TTC549 (cell line): ENCODE data around the gene SPINT1.

ENCODE experiments used
- FAIRE-seq: peaks from 2 replicates; lab custom pipeline; 2012; peaks lifted over from hg19 to GRCh38; lab: Jason Lieb, UNC

The SPINT1 gene, protein sequence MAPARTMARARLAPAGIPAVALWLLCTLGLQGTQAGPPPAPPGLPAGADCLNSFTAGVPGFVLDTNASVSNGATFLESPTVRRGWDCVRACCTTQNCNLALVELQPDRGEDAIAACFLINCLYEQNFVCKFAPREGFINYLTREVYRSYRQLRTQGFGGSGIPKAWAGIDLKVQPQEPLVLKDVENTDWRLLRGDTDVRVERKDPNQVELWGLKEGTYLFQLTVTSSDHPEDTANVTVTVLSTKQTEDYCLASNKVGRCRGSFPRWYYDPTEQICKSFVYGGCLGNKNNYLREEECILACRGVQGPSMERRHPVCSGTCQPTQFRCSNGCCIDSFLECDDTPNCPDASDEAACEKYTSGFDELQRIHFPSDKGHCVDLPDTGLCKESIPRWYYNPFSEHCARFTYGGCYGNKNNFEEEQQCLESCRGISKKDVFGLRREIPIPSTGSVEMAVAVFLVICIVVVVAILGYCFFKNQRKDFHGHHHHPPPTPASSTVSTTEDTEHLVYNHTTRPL

DNA sequence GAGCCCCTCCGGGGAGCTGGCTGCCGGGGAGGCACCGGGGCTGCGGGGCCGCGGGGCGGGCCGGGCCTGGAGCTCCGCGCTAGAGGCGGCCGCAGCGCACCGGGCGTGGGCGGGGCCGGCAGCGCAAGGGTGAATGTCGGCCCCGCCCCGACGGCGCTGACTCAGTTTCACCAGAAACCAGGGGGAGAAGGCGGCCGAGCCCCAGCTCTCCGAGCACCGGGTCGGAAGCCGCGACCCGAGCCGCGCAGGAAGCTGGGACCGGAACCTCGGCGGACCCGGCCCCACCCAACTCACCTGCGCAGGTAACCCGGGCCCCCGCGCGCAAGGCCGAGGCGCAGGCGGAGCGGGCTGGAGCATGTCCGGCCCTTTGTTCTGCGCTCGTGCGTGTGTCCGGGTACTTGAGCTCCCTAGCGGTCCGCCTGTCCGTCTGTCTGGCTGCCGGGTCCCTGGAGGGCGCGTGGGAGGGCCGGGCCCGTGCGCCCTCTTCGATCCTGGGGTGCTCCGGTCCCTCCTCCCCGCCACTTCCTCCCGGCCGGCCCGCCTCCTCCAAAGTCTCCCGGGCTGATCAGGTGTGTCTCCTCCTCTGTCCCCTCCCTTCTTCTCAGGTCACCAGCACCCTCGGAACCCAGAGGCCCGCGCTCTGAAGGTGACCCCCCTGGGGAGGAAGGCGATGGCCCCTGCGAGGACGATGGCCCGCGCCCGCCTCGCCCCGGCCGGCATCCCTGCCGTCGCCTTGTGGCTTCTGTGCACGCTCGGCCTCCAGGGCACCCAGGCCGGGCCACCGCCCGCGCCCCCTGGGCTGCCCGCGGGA lies at the start of gene SPINT1:
Gene SPINT1 (plus strand): TSS at position 164 of the 811 bp plus-strand sequence. CDS start 507 bp downstream, at position 671.
- FAIRE-seq, result no peak

DNA sequence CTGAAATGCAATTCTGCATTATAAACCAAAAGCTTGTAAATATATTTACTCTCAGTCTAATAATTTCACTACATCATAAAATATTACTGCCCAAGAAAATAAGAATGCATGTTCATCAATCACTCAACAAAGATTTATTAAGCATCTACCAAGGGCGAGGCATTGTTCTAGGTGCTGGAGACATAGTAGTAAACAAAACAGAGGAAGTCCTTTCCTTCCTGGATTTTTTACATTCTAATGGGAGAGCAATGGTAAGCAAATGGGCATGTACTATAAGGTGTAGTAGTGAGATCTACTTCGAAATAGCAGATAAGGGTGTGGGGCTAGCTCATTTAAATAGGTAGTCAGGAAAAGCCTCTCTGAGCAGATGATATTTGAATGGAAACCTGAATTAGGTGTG lies 47.8 kb upstream of the SPINT1 start:
- FAIRE-seq, result no peak

DNA sequence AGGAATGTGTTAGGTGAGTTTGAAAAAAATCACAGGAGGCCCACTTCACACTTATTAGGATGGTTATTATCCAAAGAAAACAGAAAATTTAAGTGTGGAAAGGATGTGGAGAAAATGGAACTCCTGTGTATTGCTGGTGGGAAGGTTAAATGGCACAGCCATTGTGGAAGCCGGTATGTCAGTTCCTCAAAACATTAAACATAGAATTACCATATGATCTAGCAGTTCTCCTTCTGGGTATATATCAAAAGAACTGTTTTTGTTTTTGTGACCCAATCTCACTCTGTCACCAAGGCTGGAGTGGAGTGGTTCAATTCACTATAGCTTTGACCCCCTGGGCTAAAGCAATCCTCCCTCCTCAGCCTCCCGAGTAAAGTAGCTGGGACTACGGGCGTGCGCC lies 47.3 kb upstream of the SPINT1 start:
- no peak for FAIRE-seq

DNA sequence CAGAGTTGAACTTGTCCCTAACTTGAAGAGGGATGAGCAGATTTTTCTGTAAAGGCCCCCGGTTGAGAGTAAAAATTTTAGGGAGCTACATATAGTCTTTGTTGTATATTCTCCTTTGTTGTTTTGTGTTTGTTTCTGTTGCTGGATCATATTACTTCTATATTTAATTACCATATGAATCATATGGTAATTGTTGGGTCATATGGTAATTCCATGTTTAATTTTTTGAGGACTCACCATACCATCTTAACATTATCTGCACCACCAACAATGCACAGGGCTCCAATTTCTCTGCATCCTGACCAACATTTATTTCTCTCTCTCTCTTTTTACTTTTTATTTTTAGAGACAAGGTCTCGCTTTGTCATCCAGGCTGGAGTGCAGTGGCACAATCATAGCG lies 44.3 kb upstream of the SPINT1 start:
- FAIRE-seq, result no peak

DNA sequence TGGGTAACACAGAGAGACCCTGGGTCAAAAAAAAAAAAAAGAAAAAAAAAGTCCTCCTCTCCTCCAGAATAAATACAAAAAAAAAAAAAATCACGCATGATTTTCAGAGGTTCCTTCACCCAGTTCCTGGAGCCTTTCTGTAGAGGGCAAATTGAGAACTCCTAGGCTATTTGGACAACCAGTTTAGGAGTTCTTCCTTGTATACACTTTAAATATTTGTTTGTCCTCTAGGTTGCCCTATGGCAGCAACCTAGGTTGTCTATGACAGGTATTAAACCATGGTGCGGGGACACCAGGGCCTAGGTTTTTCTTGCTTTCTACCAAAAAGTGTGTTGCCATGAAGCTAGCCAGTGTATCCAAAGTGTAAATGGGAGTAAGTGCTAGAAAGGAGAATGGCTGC lies 40.8 kb upstream of the SPINT1 start:
- FAIRE-seq, result no peak

DNA sequence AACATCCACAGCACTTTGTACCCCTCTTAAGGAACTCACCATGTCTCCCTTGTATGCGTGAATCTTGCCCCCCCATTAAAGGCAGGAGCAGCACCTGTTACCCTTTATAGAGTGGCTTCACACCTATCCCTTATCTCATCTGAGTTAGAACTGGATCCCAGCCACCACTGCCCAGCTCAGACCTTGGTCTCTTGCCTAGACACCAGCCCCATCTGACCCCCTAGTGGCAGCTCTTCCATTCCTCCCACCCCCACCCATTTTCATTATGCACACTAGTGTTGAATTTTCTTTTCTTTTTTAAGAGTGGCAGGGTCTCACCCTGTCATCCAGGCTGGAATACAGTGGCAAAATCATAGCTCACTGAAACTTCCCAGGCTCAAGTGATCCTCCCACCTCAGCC lies 40.2 kb upstream of the SPINT1 start:
- no peak for FAIRE-seq

DNA sequence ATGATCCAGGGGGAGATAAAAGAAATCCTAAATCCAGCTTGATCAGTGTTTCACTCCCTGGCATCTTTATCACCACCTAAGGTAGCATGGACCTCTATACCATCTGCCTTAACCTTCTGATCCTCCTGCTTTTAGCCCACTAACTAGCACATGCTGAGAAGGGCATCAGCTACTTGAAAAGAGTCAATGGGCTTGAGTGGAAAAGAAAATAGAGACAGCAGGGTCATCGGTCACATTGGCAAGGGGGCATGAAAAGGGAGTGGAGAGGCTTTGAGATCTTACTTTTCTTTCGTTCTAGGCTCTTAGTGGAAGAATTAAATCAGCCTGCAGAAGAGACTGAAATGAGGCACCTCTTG lies 37.2 kb upstream of the SPINT1 start:
- FAIRE-seq, result no peak

DNA sequence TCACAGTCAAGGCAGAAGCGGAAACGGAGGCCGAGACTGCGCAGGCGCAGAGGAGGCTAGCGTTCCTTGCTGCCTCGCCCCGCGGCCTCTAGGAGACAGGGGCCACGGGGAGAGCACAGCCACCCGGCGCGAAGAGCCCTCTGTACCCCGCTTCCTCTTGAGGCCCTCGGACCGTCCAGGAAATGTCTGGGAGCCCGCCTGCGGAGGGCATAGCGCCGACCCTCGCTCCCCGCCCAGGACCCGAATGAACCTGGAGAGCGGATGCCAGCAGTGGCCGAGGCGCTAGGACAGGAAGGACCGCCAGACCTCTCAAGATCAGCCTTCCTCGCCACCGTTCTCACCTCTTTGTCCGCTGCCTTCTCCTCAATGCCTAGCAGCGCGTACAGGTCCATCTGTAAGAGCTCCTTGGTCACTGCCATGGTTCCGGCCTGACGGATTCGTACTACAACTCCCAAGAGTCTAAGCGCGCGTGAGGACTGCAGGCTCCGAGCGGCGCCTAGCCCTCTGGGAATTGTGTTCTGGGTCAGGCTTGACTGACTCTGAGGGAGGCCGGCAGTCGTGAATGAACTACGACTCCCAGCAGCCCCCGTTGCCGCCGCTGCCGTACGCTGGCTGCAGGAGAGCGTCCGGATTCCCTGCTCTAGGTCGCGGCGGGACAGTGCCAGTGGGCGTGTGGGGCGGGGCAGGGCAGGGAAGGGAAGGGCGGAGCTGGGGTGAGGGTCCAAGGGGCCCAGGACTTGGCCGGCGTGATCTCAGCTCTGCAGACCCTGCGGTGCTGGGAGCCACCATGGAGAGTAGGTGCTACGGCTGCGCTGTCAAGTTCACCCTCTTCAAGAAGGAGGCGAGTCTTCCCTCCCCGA lies 36.6 kb upstream of the SPINT1 start, which contains the start of the genes DNAJC17 and ZFYVE19:
Gene DNAJC17 (minus strand): TSS at position 446 of the 860 bp plus-strand sequence. CDS start 27 bp downstream, at position 419.
Gene ZFYVE19 (plus strand): TSS at position 62 of the 860 bp plus-strand sequence. CDS start 501 bp downstream, at position 563.
- peak; percentile 82 for FAIRE-seq

DNA sequence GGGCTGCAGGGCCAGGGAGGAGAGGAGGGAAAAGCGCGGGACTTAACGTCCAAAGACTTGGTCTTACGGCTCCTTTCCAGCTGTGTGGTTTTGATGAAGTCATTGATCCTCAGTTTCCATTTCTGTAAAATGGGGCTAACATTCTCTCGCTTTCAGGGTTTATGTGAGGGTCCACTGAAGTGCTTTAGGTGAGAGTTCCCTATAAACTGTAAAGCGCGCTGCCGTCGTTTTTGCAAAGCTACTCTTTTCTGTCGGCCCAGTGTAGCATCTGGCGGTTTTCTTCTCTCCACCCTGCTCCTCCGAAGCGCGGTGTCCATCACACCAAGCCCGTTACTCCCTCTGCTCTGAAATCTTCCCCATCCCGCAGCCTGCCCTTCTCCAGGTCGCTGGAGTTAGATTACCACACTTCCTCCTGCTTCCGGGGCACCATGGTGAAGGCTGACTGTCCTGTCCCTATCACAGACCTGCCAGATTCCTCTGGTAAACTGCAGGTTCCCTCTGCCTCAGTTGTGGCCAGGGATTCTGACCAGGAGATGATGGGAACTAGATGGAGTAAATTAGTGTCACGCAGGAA lies 35.9 kb upstream of the SPINT1 start:
- no peak for FAIRE-seq

DNA sequence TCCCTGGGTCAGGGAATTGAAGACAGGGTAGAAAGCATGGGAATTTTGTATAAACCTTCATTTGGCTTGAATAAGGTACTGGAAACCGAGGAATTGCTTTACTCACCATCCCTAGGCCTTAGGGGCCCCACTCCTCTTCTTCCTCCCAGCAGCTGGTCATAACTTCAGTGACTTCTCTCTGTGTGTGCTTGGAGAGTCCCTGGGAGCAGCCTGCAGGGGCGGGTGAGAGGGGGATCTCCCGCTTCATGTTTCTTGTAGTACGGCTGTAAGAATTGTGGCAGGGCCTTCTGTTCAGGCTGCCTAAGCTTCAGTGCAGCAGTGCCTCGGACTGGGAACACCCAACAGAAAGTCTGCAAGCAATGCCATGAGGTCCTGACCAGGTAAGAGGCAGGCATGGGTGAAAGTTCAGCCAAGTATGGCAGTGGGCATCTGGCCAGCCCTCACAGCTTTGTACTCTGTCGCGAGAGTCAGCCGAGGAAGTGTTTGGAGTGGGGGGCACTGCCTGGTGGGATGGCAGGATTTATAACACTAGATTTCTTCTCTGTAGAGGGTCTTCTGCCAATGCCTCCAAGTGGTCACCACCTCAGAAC lies 34.9 kb upstream of the SPINT1 start:
- FAIRE-seq, result no peak

DNA sequence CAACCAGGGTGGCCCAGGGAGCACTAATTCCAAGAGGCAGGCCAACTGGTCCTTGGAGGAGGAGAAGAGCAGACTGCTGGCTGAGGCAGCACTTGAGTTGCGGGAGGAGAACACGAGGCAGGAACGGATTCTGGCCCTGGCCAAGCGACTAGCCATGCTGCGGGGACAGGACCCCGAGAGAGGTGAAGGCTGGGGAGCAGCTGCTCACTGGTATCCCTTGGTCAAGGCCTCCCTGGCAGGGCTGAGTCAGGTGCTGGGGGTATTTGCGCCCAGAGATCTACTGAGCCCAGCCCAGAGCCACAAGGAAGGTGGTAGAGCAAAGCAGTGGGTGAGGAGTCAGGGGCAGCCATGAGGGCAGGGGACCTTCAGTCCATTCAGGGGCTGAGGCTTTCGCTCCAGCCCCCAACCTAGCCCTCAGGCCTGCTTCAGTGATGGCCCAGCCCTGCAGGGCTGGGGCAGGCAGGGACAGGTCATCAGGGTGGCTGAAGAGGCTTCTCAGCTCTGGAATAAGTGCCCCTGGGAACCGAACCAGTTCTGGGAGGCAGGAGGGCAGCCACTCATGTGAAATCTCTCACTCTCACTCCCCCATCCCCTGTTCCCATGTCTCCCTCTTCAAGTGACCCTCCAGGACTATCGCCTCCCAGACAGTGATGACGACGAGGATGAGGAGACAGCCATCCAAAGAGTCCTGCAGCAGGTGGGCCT lies 31.0 kb upstream of the SPINT1 start:
- FAIRE-seq, result no peak

DNA sequence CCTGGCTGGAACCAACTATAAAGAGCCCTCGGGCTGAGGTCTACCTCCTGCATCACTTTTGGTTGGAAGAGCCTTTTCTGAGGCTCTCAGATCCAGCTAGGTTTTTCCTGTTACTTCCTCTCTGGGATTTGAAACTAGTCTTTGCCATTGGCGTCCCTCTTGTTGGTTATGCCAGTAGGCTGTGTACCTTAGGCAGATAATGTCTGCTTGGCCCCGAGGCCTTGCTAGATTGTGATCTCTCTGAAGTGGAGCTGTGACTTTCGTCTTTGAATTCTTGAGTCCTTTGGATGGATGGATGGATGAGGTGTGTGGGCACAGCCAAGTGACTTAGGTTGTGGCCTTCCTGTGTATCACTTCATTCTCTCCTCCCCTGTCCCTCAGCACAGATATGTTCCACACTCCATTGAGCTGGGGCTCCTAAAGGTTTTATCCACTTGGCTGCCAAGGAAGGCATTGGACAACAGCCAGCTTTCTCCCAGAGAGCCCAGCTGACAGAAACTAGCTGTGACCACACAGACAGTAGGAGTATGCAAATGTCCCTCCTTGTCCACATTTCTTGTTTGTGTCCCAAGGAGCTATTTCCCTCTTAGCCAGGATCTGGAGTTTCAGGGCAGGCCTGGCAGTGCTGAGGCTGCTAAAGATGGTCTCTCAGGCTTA lies 28.7 kb upstream of the SPINT1 start:
- FAIRE-seq, result no peak

DNA sequence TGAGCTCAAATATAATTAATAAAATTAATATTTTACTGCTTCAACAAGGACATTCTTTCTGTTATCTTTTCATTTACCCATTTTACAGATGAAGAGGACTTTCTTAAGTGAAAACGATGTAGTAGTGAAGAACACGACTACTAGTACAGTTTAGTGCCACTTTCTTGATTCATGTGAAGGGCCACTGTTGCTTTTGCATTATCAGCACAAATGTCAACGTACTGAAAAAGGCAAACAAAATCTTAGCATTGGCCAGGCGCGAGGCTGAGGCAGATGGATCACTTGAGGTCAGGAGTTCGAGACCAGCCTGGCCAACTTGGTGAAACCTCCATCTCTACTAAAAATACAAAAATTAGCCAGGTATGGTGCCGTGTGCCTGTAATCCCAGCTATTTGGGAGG lies 24.8 kb upstream of the SPINT1 start:
- no peak for FAIRE-seq

DNA sequence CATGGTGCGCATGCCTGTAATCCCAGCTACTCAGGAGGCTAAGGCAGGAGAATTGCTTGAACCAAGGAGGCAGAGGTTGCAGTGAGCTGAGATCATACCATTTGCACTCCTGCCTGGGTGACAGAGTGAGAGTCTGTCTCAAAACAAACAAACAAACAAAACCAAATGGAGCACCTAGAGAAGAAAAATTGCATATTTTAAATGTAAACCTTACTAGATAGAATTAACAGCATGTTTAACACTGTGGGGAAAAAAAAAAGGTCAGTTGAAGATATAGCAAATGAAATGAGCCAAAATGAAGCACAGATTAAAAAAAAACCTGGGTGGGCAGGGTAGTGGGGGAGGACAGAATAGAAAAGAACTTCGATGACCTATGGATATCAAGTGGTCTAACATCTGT lies 22.7 kb upstream of the SPINT1 start:
- no peak for FAIRE-seq

DNA sequence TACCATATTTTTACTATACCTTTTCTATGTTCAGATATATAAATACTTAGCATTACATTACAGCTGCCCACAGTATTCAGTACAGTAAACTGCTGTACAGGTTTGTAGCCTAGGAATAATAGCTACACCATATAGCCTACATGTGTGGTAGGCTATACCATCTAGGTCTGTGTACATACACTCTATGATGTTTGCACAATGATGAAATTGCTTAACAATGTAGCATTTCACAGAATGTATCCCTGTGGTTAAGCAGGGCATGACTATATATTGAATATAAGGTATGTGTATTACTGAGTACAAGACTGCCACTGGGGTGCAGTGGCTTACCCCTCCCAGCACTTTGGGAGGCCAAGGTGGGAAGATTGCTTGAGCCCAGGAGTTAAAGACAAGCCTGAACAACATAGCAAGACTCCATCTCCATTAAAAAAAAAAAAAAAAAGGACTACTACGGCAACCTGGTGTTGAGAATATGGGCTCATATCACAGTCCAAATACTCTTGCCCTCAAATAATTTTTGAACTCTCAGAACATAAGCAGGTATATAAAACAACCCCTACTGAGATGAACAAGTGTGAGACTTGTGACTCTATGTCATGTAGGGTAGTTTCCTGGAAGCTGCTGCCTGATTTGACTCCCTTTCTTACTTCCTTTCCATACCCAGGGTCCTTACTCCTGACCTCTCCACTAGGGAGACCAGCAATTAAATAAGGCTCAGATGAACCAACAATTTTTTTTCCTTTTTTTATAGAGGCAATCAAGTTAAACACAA lies 20.1 kb upstream of the SPINT1 start:
- FAIRE-seq, result no peak

DNA sequence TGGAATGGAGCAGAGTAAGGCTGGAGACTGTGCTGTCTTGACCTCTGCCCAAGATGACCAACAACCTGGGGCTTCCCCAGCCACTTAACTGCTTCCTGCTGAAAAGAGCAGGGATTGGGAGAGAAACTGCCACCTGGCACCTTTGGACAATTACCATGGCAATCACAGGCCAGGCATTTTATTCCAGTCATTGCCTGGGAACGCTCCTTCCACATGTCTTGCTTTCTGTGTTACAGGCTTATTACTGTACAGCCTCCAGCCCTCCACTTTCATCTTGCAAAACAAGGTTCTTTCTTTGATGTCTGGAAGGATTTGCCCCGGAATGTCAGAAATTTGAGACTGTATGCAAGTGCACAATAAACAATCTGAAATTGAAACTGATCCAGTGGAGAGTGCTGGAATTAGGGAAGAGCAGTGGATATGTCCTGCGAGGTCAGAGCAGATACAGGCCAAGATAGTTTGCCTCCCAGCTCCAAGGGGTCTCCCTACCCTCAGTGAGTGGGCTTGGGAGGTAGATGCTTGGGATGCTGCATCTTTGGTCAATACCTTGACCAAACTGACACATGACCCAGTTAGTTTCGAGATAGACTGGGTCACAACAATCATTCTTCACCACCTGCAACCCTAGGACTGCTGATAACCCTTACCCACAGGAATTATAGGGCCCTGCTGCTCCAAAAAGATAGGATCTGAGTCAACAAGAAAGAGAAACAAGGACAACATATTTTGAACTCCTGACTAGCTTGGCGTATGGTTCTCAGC lies 18.0 kb upstream of the SPINT1 start:
- no peak for FAIRE-seq

DNA sequence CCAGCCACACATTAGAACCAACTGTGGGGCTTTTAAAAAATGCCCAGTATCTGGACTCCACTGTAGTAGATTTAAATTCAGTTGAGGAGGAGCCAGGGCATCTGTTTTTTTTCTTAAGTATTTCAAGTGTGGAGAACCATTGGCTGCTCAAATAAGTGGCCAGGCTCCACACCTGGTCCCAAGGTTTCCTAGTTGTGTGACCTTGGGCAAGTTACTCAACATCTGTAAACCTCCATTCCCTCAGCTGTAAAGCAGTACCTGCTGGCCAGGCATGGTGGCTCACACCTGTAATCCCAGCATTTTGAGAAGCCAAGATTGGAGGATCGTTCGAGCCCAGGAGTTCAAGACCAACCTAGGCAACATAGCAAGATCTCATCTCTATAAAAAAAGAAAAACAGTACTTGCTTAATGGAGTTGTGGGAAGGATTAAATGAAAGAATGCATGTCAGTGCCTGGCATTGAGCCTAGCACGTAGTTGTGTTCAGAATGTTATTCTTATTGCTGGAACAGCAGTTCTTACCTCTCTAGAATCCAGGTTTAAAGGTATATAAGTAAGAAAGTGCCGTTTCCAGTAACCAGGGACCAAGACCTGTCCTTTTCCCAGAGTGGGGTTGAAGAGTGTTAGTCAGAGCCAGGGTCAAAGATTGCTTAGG lies 17.3 kb upstream of the SPINT1 start:
- no peak for FAIRE-seq

DNA sequence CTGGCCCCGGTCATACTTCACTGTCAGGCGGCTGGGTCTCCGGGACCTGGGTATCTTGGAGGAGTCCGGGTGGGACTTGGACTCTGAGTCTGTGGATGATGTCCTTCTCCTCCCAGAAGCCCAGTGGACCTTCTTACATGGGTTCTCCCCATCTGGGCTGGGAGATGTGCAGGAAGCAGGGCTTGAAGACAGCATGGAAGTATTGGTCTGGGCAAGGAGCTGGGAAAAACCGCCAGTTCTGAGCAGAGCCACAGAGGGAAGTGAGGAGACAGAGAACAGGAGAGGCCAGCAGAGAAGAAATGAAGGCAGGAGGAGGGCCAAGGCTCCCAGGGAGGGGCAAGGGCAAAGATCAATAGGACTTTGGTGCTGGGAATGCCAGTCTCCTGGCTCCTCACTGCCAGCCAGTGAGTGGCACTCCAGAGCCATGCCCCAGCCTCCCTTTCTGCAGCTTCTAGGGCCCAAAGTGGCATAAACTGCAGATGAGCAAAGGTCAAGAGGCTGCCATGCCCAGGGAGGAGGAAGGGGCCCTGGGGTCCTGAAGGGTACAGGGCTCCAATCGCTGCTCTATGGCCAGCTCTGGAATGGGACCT lies 15.3 kb upstream of the SPINT1 start, which contains the start of gene PPP1R14D:
Gene PPP1R14D (minus strand): TSS at position 262 of the 590 bp plus-strand sequence. CDS start 67 bp downstream, at position 195.
- no peak for FAIRE-seq
